K562 (cell line): ENCODE data around the gene LAMB2. TPM values are rescaled to one million over a fixed set of nuclear protein-coding genes. Genes with fewer than 3 reads are reported as not detected.

ENCODE experiments used
- ATAC-seq: fragments of 200-7000 bp; cut with Tn5 transposase; 3 replicates; pipeline ENCODE4 v1.9.1; 2020; ENCODE audit warnings: moderate library complexity
- BruUV-seq: library from RNA; stranded (reverse); fragments of 400-500 nt; replicated peaks from 2 replicates; lab custom pipeline; 2021; lab: Mats Ljungman, UMichigan
- CTCF ChIA-PET: fragments of 300-600 bp; formaldehyde crosslinking; extraction: SDS; loops from one replicate; lab custom pipeline; 2021; ENCODE audit warnings: low intra/inter-chr PET ratio; lab: Yijun Ruan, JAX
- POLR2A ChIA-PET: fragments of 300-600, 350-650 bp; sonication (Branson Sonifier 250); formaldehyde crosslinking; extraction: SDS; loops from one replicate; lab custom pipeline; 2021; ENCODE audit warnings: antibody characterized with exemption, inconsistent platforms; lab: Yijun Ruan, JAX
- DNase-seq, 4 experiments: peaks; one replicate each; pipeline versions ENCODE4 v3.0.0 to v3.0.0-alpha.2; 2011 to 2018; ENCODE audit warnings: low spot score in 3 of 4, mixed read lengths in 3 of 4; ENCODE audit errors: extremely low read depth in 1 of 4
- FAIRE-seq: peaks from 2 replicates; lab custom pipeline; 2011; peaks lifted over from hg19 to GRCh38; lab: Jason Lieb, UNC
- H2AFZ ChIP-seq: 2 replicates; pipeline ENCODE4 v1.6.0; 2011; ENCODE audit warnings: low read depth, low read length, control low read depth, inconsistent platforms
- H3K27ac ChIP-seq: fragments of 200-600 bp; 3 replicates; pipeline ENCODE4 v1.8.0; 2011; ENCODE audit warnings: low read depth, mild to moderate bottlenecking, control low read depth, inconsistent platforms, low read length, moderate library complexity, mixed read lengths; ENCODE audit errors: extremely low read depth
- H3K27me3 ChIP-seq, 2 experiments: fragments of 300-600 bp in 1 of 2; 2 replicates in 1 of 2; 3 replicates in 1 of 2; pipeline versions ENCODE4 v1.6.0 to v1.8.0; 2011; ENCODE audit warnings: inconsistent platforms in 2 of 2, low read length in 2 of 2, mild to moderate bottlenecking in 1 of 2, mixed read lengths in 1 of 2, moderate library complexity in 1 of 2; ENCODE audit not compliant: control insufficient read depth in 2 of 2, insufficient read depth in 2 of 2
- H3K36me3 ChIP-seq: fragments of 300-600 bp; 3 replicates; pipeline ENCODE4 v1.8.0; 2011; ENCODE audit warnings: mild to moderate bottlenecking, low read length, inconsistent platforms; ENCODE audit not compliant: control insufficient read depth, insufficient read depth
- H3K4me1 ChIP-seq, 2 experiments: fragments of 200-600 bp in 1 of 2; replicated peaks in 1 of 2; 2 replicates in 1 of 2; 3 replicates in 1 of 2; pipeline versions ENCODE4 v1.5.1 to v1.8.0; 2011; ENCODE audit warnings: inconsistent platforms in 2 of 2, low read length in 2 of 2, mild to moderate bottlenecking in 1 of 2, mixed read lengths in 1 of 2, moderate library complexity in 1 of 2; ENCODE audit not compliant: control insufficient read depth in 2 of 2, insufficient read depth in 2 of 2
- H3K4me2 ChIP-seq: 2 replicates; pipeline ENCODE4 v1.6.1; 2011; ENCODE audit warnings: low read length, control low read depth, inconsistent platforms, mixed read lengths; ENCODE audit not compliant: insufficient read depth
- H3K4me3 ChIP-seq: fragments of 200-600 bp; sonication (generic), shearing (Covaris generic); 2 replicates; pipeline ENCODE4 v1.5.1; 2016; ENCODE audit warnings: control low read depth, inconsistent platforms
- H3K79me2 ChIP-seq: fragments of 200-600 bp; 3 replicates; pipeline ENCODE4 v1.8.0; 2011; ENCODE audit warnings: low read length, inconsistent platforms; ENCODE audit not compliant: control insufficient read depth, insufficient read depth
- H3K9ac ChIP-seq, 2 experiments: 2 replicates each; pipeline versions ENCODE4 v1.6.0 to v1.6.1; 2011; ENCODE audit warnings: low read depth in 2 of 2, low read length in 2 of 2, control low read depth in 1 of 2, inconsistent platforms in 1 of 2, mild to moderate bottlenecking in 1 of 2, mixed read lengths in 1 of 2; ENCODE audit not compliant: insufficient read depth in 1 of 2
- H3K9me1 ChIP-seq: one replicate; pipeline ENCODE4 v1.6.0; 2011; ENCODE audit warnings: inconsistent platforms, mild to moderate bottlenecking, low read length, moderate library complexity; ENCODE audit not compliant: control insufficient read depth, insufficient read depth
- H3K9me3 ChIP-seq: replicated peaks from 2 replicates; pipeline ENCODE4 v1.5.1; 2011; ENCODE audit warnings: low read depth, low read length, inconsistent platforms; ENCODE audit not compliant: control insufficient read depth, insufficient read depth
- H4K20me1 ChIP-seq: replicated peaks from 2 replicates; pipeline ENCODE4 v1.6.1; 2011; ENCODE audit warnings: low read length, inconsistent platforms, mixed read lengths; ENCODE audit not compliant: control insufficient read depth, insufficient read depth
- CBX2 ChIP-seq: fragments of 200-600 bp; sonication (generic); IDR thresholded peaks from one replicate; pipeline ENCODE4 v1.6.1; 2012; ENCODE audit warnings: mild to moderate bottlenecking, low read length, inconsistent platforms; ENCODE audit not compliant: insufficient read depth, poor library complexity, severe bottlenecking
- ELK3 ChIP-seq: fragments of 450-650 bp; formaldehyde crosslinking; IDR thresholded peaks from 2 replicates; pipeline ENCODE4 v1.4.0; 2020; ENCODE audit warnings: mild to moderate bottlenecking
- FOXA1 ChIP-seq: fragments of 450-650 bp; IDR thresholded peaks from 2 replicates; pipeline ENCODE4 v1.6.1; 2016; ENCODE audit warnings: mild to moderate bottlenecking, borderline replicate concordance
- GTF3C2 ChIP-seq: IDR thresholded peaks from 3 replicates; pipeline ENCODE4 v1.6.1; 2011; ENCODE audit warnings: borderline replicate concordance, mild to moderate bottlenecking, moderate library complexity; ENCODE audit not compliant: insufficient read length; ENCODE audit errors: extremely low read depth
- HDAC8 ChIP-seq: fragments of 450-650 bp; IDR thresholded peaks from 2 replicates; pipeline ENCODE4 v1.6.1; 2016; ENCODE audit warnings: mild to moderate bottlenecking, missing genetic modification characterization, moderate library complexity, missing compliant biosample characterization
- HOXB6 ChIP-seq: fragments of 250-450 bp; sonication (Bioruptor Pico); IDR thresholded peaks from 2 replicates; pipeline ENCODE4 v1.5.1; 2022; ENCODE audit warnings: mild to moderate bottlenecking, borderline replicate concordance
- KDM1A ChIP-seq, 2 experiments: fragments of 450-650 bp; IDR thresholded peaks; 2 replicates each; pipeline ENCODE4 v1.6.1; 2016; ENCODE audit warnings: mild to moderate bottlenecking in 2 of 2
- MCM7 ChIP-seq, 2 experiments: fragments of 450-650 bp; IDR thresholded peaks; 2 replicates each; pipeline ENCODE4 v1.6.1; 2016 to 2018
- PCBP2 ChIP-seq: fragments of 200-400 bp; formaldehyde crosslinking; IDR thresholded peaks from 2 replicates; pipeline ENCODE4 v1.6.1; 2018; ENCODE audit warnings: low read length, low read depth, mild to moderate bottlenecking, moderate library complexity; ENCODE audit not compliant: poor library complexity, severe bottlenecking
- POLR3G ChIP-seq: IDR thresholded peaks from 2 replicates; pipeline ENCODE4 v1.6.1; 2011; ENCODE audit not compliant: insufficient read length, insufficient replicate concordance; ENCODE audit errors: extremely low read depth
- RBFOX2 ChIP-seq: fragments of 200-400 bp; formaldehyde crosslinking; IDR thresholded peaks from 2 replicates; pipeline ENCODE4 v1.6.1; 2017; ENCODE audit warnings: low read depth, mild to moderate bottlenecking, low read length, moderate library complexity
- SIX5 ChIP-seq, 2 experiments: IDR thresholded peaks; 2 replicates each; pipeline ENCODE4 v1.6.1; 2011; ENCODE audit warnings: low read length in 2 of 2, borderline replicate concordance in 1 of 2, low read depth in 1 of 2, mild to moderate bottlenecking in 1 of 2, moderate library complexity in 1 of 2; ENCODE audit not compliant: insufficient read depth in 1 of 2
- TCF3 ChIP-seq: sonication (generic); formaldehyde crosslinking; IDR thresholded peaks from 2 replicates; pipeline ENCODE4 v1.4.0; 2020; ENCODE audit warnings: mild to moderate bottlenecking, missing genetic modification reagents
- USF2 ChIP-seq: sonication (generic); formaldehyde crosslinking; IDR thresholded peaks from 2 replicates; pipeline ENCODE4 v1.5.0; 2020; ENCODE audit warnings: missing genetic modification reagents
- ZNF398 ChIP-seq: fragments of 250-450 bp; sonication (Bioruptor Pico); IDR thresholded peaks from 2 replicates; pipeline ENCODE4 v1.8.0; 2021; ENCODE audit warnings: moderate library complexity, mild to moderate bottlenecking, inconsistent platforms
- ZNF707 ChIP-seq: fragments of 250-450 bp; sonication (Bioruptor Pico); conservative IDR thresholded peaks from 2 replicates; pipeline ENCODE4 v1.8.0; 2022; ENCODE audit warnings: inconsistent platforms, mild to moderate bottlenecking, moderate library complexity
- WGBS: fragments of 100-300 bp; shearing (Covaris generic); methylation state at CpG from one replicate; pipeline ENCODE4 v1.1.6; 2016; ENCODE audit warnings: low coverage, mixed read lengths; ENCODE audit not compliant: insufficient coverage; ENCODE audit errors: missing lambda C conversion rate; 5-methylcytosine and 5-hydroxymethylcytosine counted together
- in situ Hi-C: fragments of 300-500 bp; cut with MboI; formaldehyde crosslinking; loops from 4 replicates; pipeline ENCODE4 v1.15.0; 2018; ENCODE audit warnings: inconsistent platforms, mixed read lengths
- intact Hi-C: fragments of 100-400 bp; cut with micrococcal nuclease; formaldehyde crosslinking; loops from 2 replicates; pipeline ENCODE4 v1.14.2; 2022
- polyA plus RNA-seq, 8 experiments: library from polyadenylated mRNA; depleted of rRNA in 4 of 8; stranded (reverse) in 5 of 8; unstranded in 3 of 8; fragments of >200 nt; fragmentation: Nextera tagmentation in 2 of 8; fragmentation: Illumina TruSeq in 1 of 8; extraction: Ambion mirVana in 2 of 8; extraction: Trizol in 1 of 8; gene quantifications; 2 replicates each; pipeline versions ENCODE4 v1.2.1 to v1.2.3, GENCODE V29; 2011 to 2014; ENCODE audit warnings: inconsistent platforms in 1 of 8, missing spikeins in 1 of 8
- total RNA-seq, 7 experiments: library from RNA; depleted of rRNA in 6 of 7; stranded (reverse); fragments of >200 nt in 6 of 7; fragmentation: Illumina TruSeq in 2 of 7; extraction: Trizol in 2 of 7; gene quantifications; 2 replicates each; pipeline versions ENCODE4 v1.2.1 to v1.2.3, GENCODE V29; 2011 to 2021; ENCODE audit warnings: low replicate concordance in 1 of 7

LAMB2 gene
- total and polyA plus RNA-seq, 9 of the 15 experiments (the other 6 are each of a cell fraction or from before 2014, with no cell fraction given), result 1.4 to 26.0 (median 16.2) TPM

GRCh38 chr3:49112262-49112661 lies 20.6 kb downstream of the LAMB2 start:
- no peak overlapping the region for H2AFZ ChIP-seq
- in situ Hi-C loops (no loop called here), intact Hi-C loops (no loop called here)
- no peak overlapping the region for H3K9ac ChIP-seq
- CTCF ChIA-PET, result no interaction called here
- ATAC-seq, result no peak
- peaks cover 91% of the 10 kb centered on the region for H3K36me3 ChIP-seq
- no peaks in the 10 kb centered on the region for H3K79me2 ChIP-seq
- no peak for DNase-seq
- POLR2A ChIA-PET, result interaction anchor here (0.7 to 1.4 kb wide), 3 partner anchors 11 to 89 kb away, joined by 3 to 4 read pairs (median 4); partner anchors contain the start of gene QRICH1
- H3K27ac ChIP-seq, result no peak overlapping the region
- H3K9me1 ChIP-seq, result no peaks in the 10 kb centered on the region
- H3K4me2 ChIP-seq, result no peak overlapping the region
- peaks cover 0 to 6% of the 10 kb centered on the region in 2 experiments; a peak in 1 of 5 replicates for H3K4me1 ChIP-seq
- H4K20me1 ChIP-seq, result no peaks in the 10 kb centered on the region
- H3K4me3 ChIP-seq, result no peak overlapping the region
- BruUV-seq, result no TSS peak
- H3K27me3 ChIP-seq, result no peaks in the 10 kb centered on the region
- H3K9me3 ChIP-seq, result no peaks in the 10 kb centered on the region
- WGBS, result 87% methylated on average over 13 of the region's 14 CpGs
- FAIRE-seq, result no peak
- TF ChIP-seq ZNF398 (CRISPR knock-in tag), result no peak
- no peak for TF ChIP-seq ELK3
- no peak for TF ChIP-seq POLR3G
- no peak for TF ChIP-seq TCF3 (CRISPR knock-in tag)
- no peak for TF ChIP-seq CBX2
- TF ChIP-seq HDAC8 (tag), result no peak
- TF ChIP-seq ZNF707 (CRISPR knock-in tag), result no peak
- TF ChIP-seq KDM1A (IDR thresholded peaks at IDR 0.05), result no peak
- no peak for TF ChIP-seq PCBP2
- no peak for TF ChIP-seq SIX5 (IDR thresholded peaks at IDR 0.05; ENCODE audit: borderline replicate concordance in 1 of 2, insufficient read depth in 1 of 2, low read depth in 1 of 2, low read length in 2 of 2)
- no peak for TF ChIP-seq FOXA1
- TF ChIP-seq RBFOX2, result no peak
- no peak for TF ChIP-seq GTF3C2
- no peak for TF ChIP-seq HOXB6 (CRISPR knock-in tag)
- TF ChIP-seq MCM7 (IDR thresholded peaks at IDR 0.05), result no peak
- no peak for TF ChIP-seq USF2 (CRISPR knock-in tag)
